T-helper 2 cell treated with Interferon-gamma antibody and Interleukin-4, amounts not matched to agents 5 μg/mL and 100 μg/mL, for 36 hours (primary cell): ENCODE results near the gene TRIM71.
"Not testable (repeated sequence)": the region's sequence is repeated elsewhere in the genome, so short reads cannot be mapped to it uniquely, and the experiment has no call there.

Experiments used
- DNase-seq: peaks from one replicate; pipeline ENCODE4 v3.0.0; 2021; ENCODE audit warnings: low spot score
- H3K27ac Mint-ChIP-seq: one replicate; pipeline ENCODE4 v1.8.0; 2021; ENCODE audit warnings: mild to moderate bottlenecking, mixed read lengths
- H3K27me3 Mint-ChIP-seq: one replicate; pipeline ENCODE4 v1.8.0; 2021; ENCODE audit warnings: low read depth, mixed read lengths
- H3K36me3 Mint-ChIP-seq: one replicate; pipeline ENCODE4 v1.8.0; 2021; ENCODE audit warnings: low read depth, mixed read lengths
- H3K4me1 Mint-ChIP-seq: one replicate; pipeline ENCODE4 v1.8.0; 2021; ENCODE audit warnings: low read depth, mixed read lengths
- H3K4me3 Mint-ChIP-seq: one replicate; pipeline ENCODE4 v1.8.0; 2022; ENCODE audit warnings: mild to moderate bottlenecking, moderate library complexity, mixed read lengths
- H3K9me3 Mint-ChIP-seq: one replicate; pipeline ENCODE4 v1.8.0; 2021; ENCODE audit warnings: mixed read lengths

The TRIM71 gene

DNA sequence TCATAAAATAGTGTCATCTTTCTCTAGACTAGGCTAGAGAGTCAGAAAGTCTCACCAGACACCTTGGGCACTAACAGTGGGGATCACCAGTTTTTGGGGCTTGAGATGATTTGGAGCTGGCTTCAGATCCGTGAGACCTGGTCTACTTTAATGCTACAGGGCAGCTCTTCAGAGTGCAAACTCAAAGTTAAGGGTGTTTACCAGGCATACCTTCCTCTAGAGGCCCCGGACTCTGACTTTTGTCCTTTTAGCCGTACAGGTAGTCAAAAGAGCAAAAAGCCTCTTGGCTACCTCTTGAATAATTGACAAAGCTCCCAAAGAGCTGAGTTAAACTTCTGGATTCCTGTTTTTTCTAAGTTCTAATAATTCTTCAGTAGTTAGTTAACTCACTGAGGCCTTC is 92.2 kb downstream of the TRIM71 start:
- no peak for DNase-seq
- no peaks in the 10 kb centered on the region for H3K9me3 Mint-ChIP-seq
- peaks cover 5% of the 10 kb centered on the region for H3K4me1 Mint-ChIP-seq
- H3K27me3 Mint-ChIP-seq = peaks cover 2% of the 10 kb centered on the region
- H3K4me3 Mint-ChIP-seq = no peak overlapping the region
- no peaks in the 10 kb centered on the region for H3K36me3 Mint-ChIP-seq
- no peak overlapping the region for H3K27ac Mint-ChIP-seq

DNA sequence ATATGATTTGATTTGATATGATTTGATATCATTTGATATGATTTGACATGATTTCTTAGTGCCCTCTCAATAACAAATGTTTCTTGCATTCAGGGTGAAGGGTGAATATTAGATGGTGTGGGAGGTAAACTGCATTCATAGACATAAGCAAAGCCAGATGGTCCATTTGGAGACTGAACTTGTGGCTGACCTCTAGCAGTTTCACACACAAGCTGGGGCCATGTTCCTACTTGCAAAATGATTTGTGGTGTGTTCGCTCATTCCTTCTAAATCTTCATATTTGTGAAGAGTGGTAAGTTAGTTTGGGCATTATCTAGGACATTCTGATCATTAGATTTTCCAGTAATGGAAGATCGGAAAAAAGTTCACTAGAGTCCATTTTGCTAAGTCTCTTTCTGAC is 93.2 kb downstream of the TRIM71 start:
- DNase-seq = no peak
- Mint-ChIP-seq H3K27ac (no peak overlapping the region), H3K9me3 (no peaks in the 10 kb centered on the region), H3K4me1 (peaks cover 5% of the 10 kb centered on the region), H3K4me3 (no peak overlapping the region), H3K27me3 (peaks cover 2% of the 10 kb centered on the region), H3K36me3 (no peaks in the 10 kb centered on the region)

DNA sequence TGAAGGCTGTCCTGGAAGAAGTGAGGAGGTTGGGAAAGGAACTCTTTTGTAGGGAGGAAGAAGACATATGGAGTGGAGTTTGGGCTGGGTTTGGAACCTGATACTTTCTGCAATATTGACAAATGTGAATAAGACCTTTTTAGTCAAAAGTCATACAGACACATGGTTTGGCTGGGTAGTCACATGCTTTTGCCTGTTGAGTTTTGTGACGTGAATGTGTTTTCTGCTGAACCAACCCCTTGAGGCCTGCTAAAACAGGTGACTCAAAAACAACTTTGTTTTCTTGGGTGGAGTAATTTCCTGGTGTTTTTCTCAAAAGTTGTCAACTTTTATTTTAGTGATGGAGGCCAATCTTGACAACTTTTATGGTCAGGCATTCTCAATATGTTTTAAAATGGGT is 94.2 kb downstream of the TRIM71 start:
- Mint-ChIP-seq H3K4me3 (no peak overlapping the region), H3K9me3 (peaks cover 5% of the 10 kb centered on the region), H3K27me3 (peaks cover 2% of the 10 kb centered on the region), H3K27ac (peak overlapping the region; percentile 1), H3K36me3 (peaks cover 2% of the 10 kb centered on the region), H3K4me1 (peaks cover 5% of the 10 kb centered on the region)
- no peak for DNase-seq

DNA sequence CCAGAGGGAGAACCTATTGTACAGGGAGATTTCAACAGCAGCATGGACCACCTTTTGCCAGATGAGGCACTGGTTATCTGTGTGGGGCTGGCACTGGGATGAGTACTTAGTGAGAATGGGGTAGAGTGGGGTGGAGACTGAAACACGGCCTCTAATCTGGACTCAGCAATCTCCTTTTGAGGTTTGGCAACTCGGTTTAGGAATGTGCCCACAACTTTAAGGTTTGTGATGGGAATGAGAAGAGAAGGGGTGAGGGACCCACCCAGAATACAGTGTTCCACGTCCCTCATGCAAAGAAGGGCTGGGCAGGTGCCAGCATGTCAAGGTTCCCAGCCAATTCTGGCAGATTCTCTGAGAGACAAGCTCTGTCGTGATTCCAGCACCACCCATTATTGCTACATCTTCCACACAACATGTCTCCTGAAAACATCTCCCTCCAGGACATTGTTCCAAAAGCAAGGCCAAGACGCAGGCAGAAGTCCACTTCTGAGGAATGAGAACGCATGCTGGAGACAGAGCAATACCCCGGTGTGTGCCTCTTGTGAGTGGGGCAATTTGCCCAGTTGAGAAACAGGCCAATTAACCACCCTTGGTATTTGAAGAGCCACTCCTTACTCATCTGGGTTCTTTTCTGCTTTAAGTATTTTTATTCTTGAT is 96.1 kb downstream of the TRIM71 start:
- Mint-ChIP-seq H3K4me3 (no peak overlapping the region), H3K27me3 (peaks cover 2% of the 10 kb centered on the region), H3K9me3 (peaks cover 9% of the 10 kb centered on the region), H3K4me1 (peaks cover 5% of the 10 kb centered on the region), H3K27ac (no peak overlapping the region), H3K36me3 (peaks cover 3% of the 10 kb centered on the region)
- no peak for DNase-seq

DNA sequence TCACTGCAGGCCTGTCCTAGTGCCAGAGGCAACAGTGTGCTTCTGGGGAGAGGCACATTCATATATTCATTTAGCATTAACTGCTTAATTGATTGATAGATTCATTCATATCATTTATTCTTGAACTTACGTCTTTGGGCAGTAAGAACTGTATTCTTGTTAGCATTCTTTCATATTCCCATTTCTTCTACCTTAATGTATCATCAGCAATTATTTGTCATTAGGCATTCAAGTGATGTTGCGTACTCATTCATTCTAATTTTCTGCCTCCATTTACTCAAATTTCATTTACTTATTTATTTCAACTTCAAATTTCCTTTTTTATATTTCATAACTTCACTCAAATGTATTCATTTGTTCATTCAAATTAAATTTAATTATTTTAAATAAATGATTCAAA is 102.1 kb downstream of the TRIM71 start:
- peaks cover 9% of the 10 kb centered on the region for H3K9me3 Mint-ChIP-seq
- no peaks in the 10 kb centered on the region for H3K4me1 Mint-ChIP-seq
- no peak overlapping the region for H3K4me3 Mint-ChIP-seq
- peaks cover 3% of the 10 kb centered on the region for H3K36me3 Mint-ChIP-seq
- no peak for DNase-seq
- peaks cover 10% of the 10 kb centered on the region for H3K27me3 Mint-ChIP-seq
- H3K27ac Mint-ChIP-seq = no peak overlapping the region

DNA sequence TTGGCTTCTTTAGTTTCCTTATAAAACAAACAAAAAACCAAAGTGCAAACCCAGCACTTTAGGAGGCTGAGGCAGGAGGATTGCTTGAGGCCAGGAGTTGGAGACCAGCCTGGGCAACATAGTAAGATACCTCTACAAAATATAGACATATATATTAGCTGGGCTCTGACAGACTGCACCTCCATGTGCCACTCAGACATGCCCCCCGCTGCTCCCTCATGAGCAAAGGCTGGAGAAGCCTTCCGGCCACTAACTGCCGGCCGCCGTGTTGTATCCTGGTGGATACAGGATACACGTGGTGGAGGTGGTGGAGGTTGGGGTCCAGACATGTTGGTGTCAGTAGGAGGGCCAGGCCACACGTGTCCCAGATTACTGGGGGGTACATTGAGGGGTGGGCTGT is 104.3 kb downstream of the TRIM71 start:
- DNase-seq = no peak
- H3K4me1 Mint-ChIP-seq = no peaks in the 10 kb centered on the region
- no peak overlapping the region for H3K27ac Mint-ChIP-seq
- no peak overlapping the region for H3K4me3 Mint-ChIP-seq
- peaks cover under 1% of the 10 kb centered on the region for H3K36me3 Mint-ChIP-seq
- H3K27me3 Mint-ChIP-seq = peaks cover 18% of the 10 kb centered on the region
- H3K9me3 Mint-ChIP-seq = peaks cover 3% of the 10 kb centered on the region

DNA sequence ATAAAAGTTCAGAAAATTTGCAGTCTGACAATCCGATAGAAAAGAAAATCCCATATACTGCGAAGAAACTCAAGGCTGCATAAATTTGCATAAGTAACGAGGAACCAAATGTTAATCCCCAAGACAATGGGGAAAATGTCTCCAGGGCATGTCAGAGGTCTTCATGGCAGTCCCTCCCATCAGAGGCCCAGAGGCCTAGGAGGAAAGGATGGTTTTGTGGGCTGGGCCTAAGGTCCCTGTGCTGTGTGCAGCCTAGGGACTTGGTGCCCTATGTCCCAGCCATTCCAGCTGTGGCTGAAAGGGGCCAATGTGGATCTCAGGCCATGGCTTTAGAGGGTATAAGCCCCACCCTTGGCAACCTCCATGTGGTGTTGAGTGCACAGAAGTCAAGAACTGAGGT is 112.4 kb downstream of the TRIM71 start:
- no peak overlapping the region for H3K27ac Mint-ChIP-seq
- H3K4me3 Mint-ChIP-seq = no peak overlapping the region
- no peak for DNase-seq
- H3K4me1 Mint-ChIP-seq = no peaks in the 10 kb centered on the region
- H3K27me3 Mint-ChIP-seq = peaks cover 28% of the 10 kb centered on the region
- H3K9me3 Mint-ChIP-seq = no peaks in the 10 kb centered on the region
- H3K36me3 Mint-ChIP-seq = no peaks in the 10 kb centered on the region

DNA sequence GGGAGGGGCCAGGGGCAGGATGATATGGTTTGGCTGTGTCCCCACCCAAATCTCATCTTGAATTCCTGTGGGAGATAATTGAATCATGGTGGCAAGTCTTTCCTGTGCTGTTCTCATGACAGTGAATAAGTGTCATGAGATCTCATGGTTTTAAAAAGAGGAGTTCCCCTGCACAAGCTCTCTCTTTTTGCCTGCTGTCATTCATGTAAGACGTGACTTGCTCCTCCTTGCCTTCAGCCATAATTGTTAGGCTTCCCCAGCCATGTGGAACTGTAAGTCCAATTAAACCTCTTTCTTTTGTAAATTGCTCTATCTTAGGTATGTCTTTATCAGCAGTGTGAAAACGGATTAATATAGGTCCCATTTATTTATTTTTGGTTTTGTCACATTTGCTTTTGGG is 113.5 kb downstream of the TRIM71 start:
- not testable (repeated sequence) for H3K27ac Mint-ChIP-seq, DNase-seq, H3K4me1 Mint-ChIP-seq, H3K4me3 Mint-ChIP-seq, H3K36me3 Mint-ChIP-seq, H3K9me3 Mint-ChIP-seq
- H3K27me3 Mint-ChIP-seq = peaks cover 26% of the 10 kb centered on the region

DNA sequence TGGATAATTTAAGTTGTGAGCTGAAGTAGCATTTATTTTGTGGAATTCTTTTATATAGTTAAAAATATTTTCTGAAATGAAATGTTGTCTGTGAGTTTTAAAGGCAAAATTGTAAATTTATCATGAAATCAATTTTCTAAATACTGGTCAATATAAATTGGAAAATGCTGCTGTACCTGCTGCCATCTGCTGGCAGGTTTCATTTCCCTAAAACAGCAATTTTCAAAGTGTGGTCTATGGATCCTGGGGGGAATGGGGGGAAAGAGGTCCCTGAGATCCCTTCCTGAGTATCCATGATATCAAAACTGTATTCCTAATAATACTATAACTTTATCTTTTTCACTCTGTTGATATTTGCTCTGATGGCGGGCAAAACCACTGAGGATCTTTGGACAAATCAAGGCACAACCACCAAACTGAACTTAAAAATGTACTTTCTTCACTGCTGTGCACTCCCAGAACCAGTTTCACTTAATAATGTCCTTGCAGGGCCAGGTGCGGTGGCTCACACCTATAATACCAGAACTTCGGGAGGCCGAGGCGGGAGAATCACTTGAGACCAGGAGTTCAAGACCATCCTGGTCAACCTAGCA is 116.4 kb downstream of the TRIM71 start:
- H3K9me3 Mint-ChIP-seq = no peaks in the 10 kb centered on the region
- no peaks in the 10 kb centered on the region for H3K36me3 Mint-ChIP-seq
- no peak for DNase-seq
- no peak overlapping the region for H3K4me3 Mint-ChIP-seq
- no peak overlapping the region for H3K27ac Mint-ChIP-seq
- H3K27me3 Mint-ChIP-seq = peaks cover 20% of the 10 kb centered on the region
- H3K4me1 Mint-ChIP-seq = no peaks in the 10 kb centered on the region

DNA sequence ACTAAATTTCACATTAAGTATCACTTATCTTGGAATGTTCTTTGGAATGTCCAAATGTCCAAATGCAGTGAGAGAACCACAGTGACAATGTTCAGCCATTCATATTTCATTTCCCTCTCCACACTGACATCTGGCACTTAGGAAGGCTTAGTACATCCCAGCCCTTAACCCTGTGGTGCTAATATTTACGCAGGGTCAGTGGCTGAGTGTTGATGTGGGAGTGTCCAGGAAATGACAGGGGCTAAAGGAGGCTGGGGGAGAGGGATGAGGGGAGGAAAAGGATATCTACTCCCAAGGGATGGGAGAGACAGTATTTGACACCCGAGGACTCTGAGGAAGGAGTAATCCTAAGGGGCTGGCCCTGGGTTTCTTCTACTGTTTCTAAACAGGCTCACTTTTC is 119.5 kb downstream of the TRIM71 start:
- Mint-ChIP-seq H3K4me1 (no peaks in the 10 kb centered on the region), H3K27me3 (peaks cover 10% of the 10 kb centered on the region), H3K27ac (no peak overlapping the region), H3K4me3 (no peak overlapping the region), H3K36me3 (no peaks in the 10 kb centered on the region), H3K9me3 (no peaks in the 10 kb centered on the region)
- no peak for DNase-seq

DNA sequence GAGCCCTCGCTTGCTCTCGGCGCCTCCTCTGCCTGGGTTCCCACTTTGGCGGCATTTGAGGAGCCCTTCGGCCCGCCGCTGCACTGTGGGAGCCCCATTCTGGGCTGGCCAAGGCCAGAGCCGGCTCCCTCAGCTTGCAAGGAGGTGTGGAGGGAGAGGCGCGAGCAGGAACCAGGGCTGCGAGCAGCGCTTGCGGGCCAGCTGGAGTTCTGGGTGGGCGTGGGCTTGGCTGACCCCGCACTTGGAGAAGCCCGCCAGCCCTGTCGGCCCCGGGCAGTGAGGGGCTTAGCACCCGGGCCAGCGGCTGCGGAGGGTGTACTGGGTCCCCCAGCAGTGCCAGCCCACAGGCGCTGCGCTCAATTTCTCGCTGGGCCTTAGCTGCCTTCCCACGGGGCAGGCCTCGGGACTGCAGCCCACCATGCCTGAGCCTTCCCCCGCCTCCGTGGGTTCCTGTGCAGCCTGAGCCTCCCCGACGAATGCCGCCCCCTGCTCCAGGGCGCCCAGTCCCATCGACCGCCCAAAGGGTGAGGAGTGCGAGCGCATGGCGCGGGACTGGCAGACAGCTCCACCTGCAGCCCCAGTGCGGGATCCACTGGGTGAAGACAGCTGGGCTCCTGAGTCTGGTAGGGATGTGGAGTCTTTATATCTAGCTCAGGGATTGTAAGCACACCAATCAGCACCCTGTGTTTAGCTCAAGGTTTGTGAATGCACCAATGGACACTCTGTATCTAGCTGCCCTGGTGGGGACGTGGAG is 121.9 kb downstream of the TRIM71 start:
- not testable (repeated sequence) for H3K4me3 Mint-ChIP-seq, DNase-seq, H3K9me3 Mint-ChIP-seq, H3K4me1 Mint-ChIP-seq, H3K27ac Mint-ChIP-seq, H3K36me3 Mint-ChIP-seq, H3K27me3 Mint-ChIP-seq

DNA sequence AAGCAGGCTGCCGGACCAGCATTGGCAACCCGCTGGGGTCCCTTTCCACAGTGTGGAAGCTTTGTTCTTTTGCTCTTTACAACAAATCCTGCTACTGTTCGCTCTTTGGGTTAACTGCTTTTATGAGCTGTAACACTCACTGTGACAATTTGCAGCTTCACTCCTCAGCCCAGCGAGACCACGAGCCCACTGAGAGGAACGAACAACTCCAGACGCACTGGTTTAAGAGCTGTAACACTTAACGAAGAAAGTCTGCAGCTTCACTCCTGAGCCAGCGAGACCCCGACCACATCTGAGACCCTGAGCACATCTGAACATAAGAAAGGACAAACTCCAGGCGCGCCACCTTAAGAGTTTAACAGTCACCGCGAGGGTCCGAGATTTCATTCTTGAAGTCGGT is 122.9 kb downstream of the TRIM71 start:
- no peak for DNase-seq
- peaks cover under 1% of the 10 kb centered on the region for H3K4me1 Mint-ChIP-seq
- no peaks in the 10 kb centered on the region for H3K36me3 Mint-ChIP-seq
- H3K4me3 Mint-ChIP-seq = no peak overlapping the region
- H3K27me3 Mint-ChIP-seq = peaks cover 6% of the 10 kb centered on the region
- no peaks in the 10 kb centered on the region for H3K9me3 Mint-ChIP-seq
- H3K27ac Mint-ChIP-seq = no peak overlapping the region

DNA sequence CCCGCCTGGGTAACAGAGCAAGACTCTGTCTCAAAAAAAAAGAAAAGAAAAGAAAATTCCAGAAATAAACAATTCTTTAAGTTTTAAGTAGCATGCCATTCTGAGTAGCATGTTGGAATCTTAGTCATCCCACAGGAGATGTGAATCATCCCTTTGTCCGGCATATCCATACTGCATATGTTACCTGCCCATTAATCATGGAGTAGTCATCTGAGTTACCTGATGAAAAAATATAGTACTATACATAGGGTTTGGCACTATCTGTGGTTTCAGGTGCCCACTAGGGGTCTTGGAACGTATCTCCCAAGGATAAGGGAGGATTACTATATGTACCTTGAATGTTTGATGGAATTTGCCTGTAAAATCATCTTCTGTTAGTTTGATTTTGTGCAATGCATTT is 127.3 kb downstream of the TRIM71 start:
- H3K27me3 Mint-ChIP-seq = no peaks in the 10 kb centered on the region
- no peaks in the 10 kb centered on the region for H3K9me3 Mint-ChIP-seq
- no peak overlapping the region for H3K4me3 Mint-ChIP-seq
- H3K36me3 Mint-ChIP-seq = peaks cover under 1% of the 10 kb centered on the region
- no peak for DNase-seq
- no peak overlapping the region for H3K27ac Mint-ChIP-seq
- peaks cover 24% of the 10 kb centered on the region for H3K4me1 Mint-ChIP-seq

DNA sequence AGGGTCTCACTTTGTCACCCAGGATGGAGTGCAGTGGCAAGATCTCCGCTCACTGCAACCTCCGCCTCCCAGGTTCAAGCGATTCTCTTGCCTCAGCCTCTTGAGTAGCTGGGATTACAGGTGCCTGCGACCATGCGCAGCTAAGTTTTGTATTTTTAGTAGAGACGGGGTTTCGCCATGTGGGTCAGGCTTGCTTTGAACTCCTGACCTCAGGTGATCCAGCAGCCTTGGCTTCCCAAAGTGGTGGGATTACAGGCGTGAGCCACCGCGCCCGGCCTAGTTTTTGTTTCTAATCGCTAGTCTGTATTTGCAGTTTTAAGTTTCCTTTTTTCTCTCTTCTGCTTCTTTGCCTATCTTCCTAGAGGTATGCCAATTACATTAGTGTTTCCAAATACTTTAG is 127.8 kb downstream of the TRIM71 start:
- H3K27me3 Mint-ChIP-seq, H3K36me3 Mint-ChIP-seq, H3K4me3 Mint-ChIP-seq, DNase-seq, H3K9me3 Mint-ChIP-seq, H3K27ac Mint-ChIP-seq: not testable (repeated sequence)
- peaks cover 29% of the 10 kb centered on the region for H3K4me1 Mint-ChIP-seq
